H9 (cell line): ENCODE data around the gene TAF5L. TPM values are rescaled to one million over a fixed set of nuclear protein-coding genes. Genes with fewer than 3 reads are reported as not detected.

Source experiments
- DNase-seq: peaks from one replicate; pipeline ENCODE4 v3.0.0-alpha.2; 2017
- H2AFZ ChIP-seq: one replicate; pipeline ENCODE4 v1.6.1; 2013; ENCODE audit warnings: mild to moderate bottlenecking, low read length, control low read depth, moderate library complexity
- H2AK5ac ChIP-seq: 2 replicates; pipeline ENCODE4 v1.6.1; 2013; ENCODE audit warnings: low read length, control low read depth, mixed read lengths; ENCODE audit not compliant: insufficient read length
- H2BK120ac ChIP-seq: one replicate; pipeline ENCODE4 v1.6.1; 2013; ENCODE audit warnings: low read depth, mild to moderate bottlenecking, low read length, control low read depth, inconsistent platforms; ENCODE audit not compliant: poor library complexity, severe bottlenecking
- H2BK12ac ChIP-seq: 2 replicates; pipeline ENCODE4 v1.6.1; 2013; ENCODE audit warnings: low read length, control low read depth, mixed read lengths, low read depth; ENCODE audit not compliant: insufficient read length
- H2BK15ac ChIP-seq: 2 replicates; pipeline ENCODE4 v1.6.1; 2013; ENCODE audit warnings: low read depth, low read length, control low read depth
- H2BK20ac ChIP-seq: one replicate; pipeline ENCODE4 v1.6.1; 2013; ENCODE audit warnings: low read depth, mild to moderate bottlenecking, low read length, control low read depth, inconsistent platforms; ENCODE audit not compliant: poor library complexity, severe bottlenecking
- H2BK5ac ChIP-seq: 2 replicates; pipeline ENCODE4 v1.6.1; 2013; ENCODE audit warnings: low read length, control low read depth, mixed read lengths; ENCODE audit not compliant: insufficient read length
- H3K14ac ChIP-seq: 2 replicates; pipeline ENCODE4 v1.6.1; 2013; ENCODE audit warnings: low read length, control low read depth; ENCODE audit not compliant: insufficient read depth
- H3K18ac ChIP-seq: 2 replicates; pipeline ENCODE4 v1.6.1; 2013; ENCODE audit warnings: low read depth, mild to moderate bottlenecking, mixed read lengths, low read length, control low read depth; ENCODE audit not compliant: insufficient read length
- H3K23ac ChIP-seq: 2 replicates; pipeline ENCODE4 v1.6.1; 2013; ENCODE audit warnings: low read length, control low read depth, mixed read lengths, low read depth; ENCODE audit not compliant: insufficient read length
- H3K23me2 ChIP-seq: 2 replicates; pipeline ENCODE4 v1.6.1; 2013; ENCODE audit warnings: low read depth, mild to moderate bottlenecking, mixed read lengths, low read length, control low read depth; ENCODE audit not compliant: insufficient read length, poor library complexity, severe bottlenecking
- H3K27ac ChIP-seq: 2 replicates; pipeline ENCODE4 v1.5.1; 2013; ENCODE audit warnings: low read length, control low read depth, mixed read lengths, low read depth; ENCODE audit not compliant: insufficient read length
- H3K27me3 ChIP-seq: 2 replicates; pipeline ENCODE4 v1.6.1; 2013; ENCODE audit warnings: low read length, control low read depth, inconsistent platforms; ENCODE audit not compliant: insufficient read depth
- H3K4ac ChIP-seq: 2 replicates; pipeline ENCODE4 v1.6.1; 2013; ENCODE audit warnings: low read depth, mild to moderate bottlenecking, control low read depth, inconsistent platforms, low read length, moderate library complexity
- H3K4me1 ChIP-seq: 2 replicates; pipeline ENCODE4 v1.6.1; 2013; ENCODE audit warnings: low read length, control low read depth, inconsistent platforms; ENCODE audit not compliant: insufficient read depth
- H3K4me2 ChIP-seq: 2 replicates; pipeline ENCODE4 v1.6.1; 2013; ENCODE audit warnings: low read length, control low read depth, mixed read lengths; ENCODE audit not compliant: insufficient read length, insufficient read depth
- H3K56ac ChIP-seq: 2 replicates; pipeline ENCODE4 v1.6.1; 2013; ENCODE audit warnings: low read depth, mild to moderate bottlenecking, mixed read lengths, low read length, control low read depth; ENCODE audit not compliant: insufficient read length
- H3K79me1 ChIP-seq: 2 replicates; pipeline ENCODE4 v1.6.1; 2013; ENCODE audit warnings: low read depth, mild to moderate bottlenecking, moderate library complexity, low read length, control low read depth, inconsistent platforms; ENCODE audit not compliant: insufficient read depth, poor library complexity, severe bottlenecking
- H3K79me2 ChIP-seq: 2 replicates; pipeline ENCODE4 v1.6.1; 2013; ENCODE audit warnings: low read length, control low read depth, inconsistent platforms; ENCODE audit not compliant: insufficient read depth
- H3K9ac ChIP-seq: 2 replicates; pipeline ENCODE4 v1.6.1; 2013; ENCODE audit warnings: low read length, control low read depth, mixed read lengths; ENCODE audit not compliant: insufficient read length; ENCODE audit errors: extremely low read depth
- H3K9me3 ChIP-seq: one replicate; pipeline ENCODE4 v1.6.1; 2013; ENCODE audit warnings: low read depth, low read length, inconsistent platforms; ENCODE audit not compliant: control insufficient read depth
- H3T11ph ChIP-seq: one replicate; pipeline ENCODE4 v1.6.1; 2013; ENCODE audit warnings: mild to moderate bottlenecking, low read length, control low read depth, inconsistent platforms
- H4K20me1 ChIP-seq: one replicate; pipeline ENCODE4 v1.6.1; 2013; ENCODE audit not compliant: control insufficient read depth, insufficient read length, insufficient read depth
- H4K5ac ChIP-seq: 2 replicates; pipeline ENCODE4 v1.6.1; 2013; ENCODE audit warnings: low read depth, mild to moderate bottlenecking, mixed read lengths, low read length, control low read depth; ENCODE audit not compliant: insufficient read length
- H4K8ac ChIP-seq: replicated peaks from 2 replicates; pipeline ENCODE4 v1.6.1; 2013; ENCODE audit warnings: low read length, control low read depth, mixed read lengths, low read depth; ENCODE audit not compliant: insufficient read length
- H4K91ac ChIP-seq: 2 replicates; pipeline ENCODE4 v1.6.1; 2013; ENCODE audit warnings: low read depth, mild to moderate bottlenecking, moderate library complexity, mixed read lengths, low read length, control low read depth; ENCODE audit not compliant: insufficient read length
- H3K27ac Mint-ChIP-seq, 3 experiments: 2 replicates in 2 of 3; 3 replicates in 1 of 3; pipeline ENCODE4 v1.8.0; 2020 to 2021; ENCODE audit warnings: mixed read lengths in 3 of 3, mild to moderate bottlenecking in 1 of 3, moderate library complexity in 1 of 3
- H3K27me3 Mint-ChIP-seq: 2 replicates; pipeline ENCODE4 v1.8.0; 2021; ENCODE audit warnings: low read depth, mild to moderate bottlenecking, moderate library complexity, mixed read lengths
- H3K36me3 Mint-ChIP-seq, 3 experiments: 2 replicates in 2 of 3; 3 replicates in 1 of 3; pipeline ENCODE4 v1.8.0; 2020 to 2021; ENCODE audit warnings: low read depth in 3 of 3, mixed read lengths in 3 of 3; ENCODE audit not compliant: insufficient read depth in 1 of 3
- H3K4me1 Mint-ChIP-seq, 2 experiments: 2 replicates each; pipeline ENCODE4 v1.8.0; 2020; ENCODE audit warnings: mixed read lengths in 2 of 2
- H3K4me3 Mint-ChIP-seq, 2 experiments: 2 replicates in 1 of 2; 3 replicates in 1 of 2; pipeline ENCODE4 v1.8.0; 2020 to 2021; ENCODE audit warnings: mild to moderate bottlenecking in 2 of 2, mixed read lengths in 2 of 2, moderate library complexity in 1 of 2
- H3K9me3 Mint-ChIP-seq, 2 experiments: 2 replicates in 1 of 2; 3 replicates in 1 of 2; pipeline ENCODE4 v1.8.0; 2020; ENCODE audit warnings: mild to moderate bottlenecking in 2 of 2, mixed read lengths in 2 of 2, moderate library complexity in 1 of 2
- CTCF ChIP-seq: fragments of 200-600 bp; sonication (generic); conservative IDR thresholded peaks from 3 replicates; pipeline ENCODE4 v1.8.0; 2021; ENCODE audit warnings: antibody characterized with exemption, mild to moderate bottlenecking
- WGBS: extraction: QIAGEN DNeasy Blood & Tissue Kit; methylation state at CpG from one replicate; pipeline ENCODE4 v1.1.7; 2013; ENCODE audit warnings: missing lambda C conversion rate, low lambda C conversion rate, mixed read lengths; ENCODE audit not compliant: insufficient read length; ENCODE audit errors: extremely low coverage; 5-methylcytosine and 5-hydroxymethylcytosine counted together
- total RNA-seq: library from RNA; stranded (reverse); gene quantifications from 2 replicates; pipeline ENCODE4 v1.2.1, GENCODE V29; 2021

TAF5L gene
- total RNA-seq, 1 experiment from 2014 or later, result 30.3 TPM

- no peak overlapping the region for H2AK5ac ChIP-seq
- H3K27ac ChIP-seq, result no peak overlapping the region
- DNase-seq, result no peak
- no peak overlapping the region for H4K8ac ChIP-seq
- H2BK15ac ChIP-seq, result no peak overlapping the region
- H3T11ph ChIP-seq, result no peak overlapping the region
- peaks cover 0 to 6% (median 0%) of the 10 kb centered on the region in 3 experiments; a peak in 2 of 7 replicates for H3K36me3 Mint-ChIP-seq
- no peak overlapping the region for H2BK12ac ChIP-seq
- H4K5ac ChIP-seq, result no peak overlapping the region
- no peak overlapping the region for H3K4me3 Mint-ChIP-seq
- H3K27me3 Mint-ChIP-seq, result no peaks in the 10 kb centered on the region
- peaks cover 3% of the 10 kb centered on the region for H3K79me1 ChIP-seq
- H3K4me1 ChIP-seq, result peaks cover 4% of the 10 kb centered on the region; the same call in 1 of the 2 replicates
- no peak overlapping the region for H2BK120ac ChIP-seq
- no peak overlapping the region for H2BK20ac ChIP-seq
- H3K4ac ChIP-seq, result no peak overlapping the region
- H3K18ac ChIP-seq, result no peak overlapping the region
- H3K9me3 ChIP-seq, result no peaks in the 10 kb centered on the region
- no peak for TF ChIP-seq CTCF
- no peak overlapping the region for H2AFZ ChIP-seq
- H3K56ac ChIP-seq, result no peak overlapping the region
- H3K9me3 Mint-ChIP-seq, result no peaks in the 10 kb centered on the region
- H3K14ac ChIP-seq, result no peak overlapping the region
- H3K27me3 ChIP-seq, result no peaks in the 10 kb centered on the region
- H4K20me1 ChIP-seq, result no peaks in the 10 kb centered on the region
- H3K23ac ChIP-seq, result no peak overlapping the region
- no peak overlapping the region for H3K27ac Mint-ChIP-seq
- H3K4me1 Mint-ChIP-seq, result peaks cover 26 to 29% of the 10 kb centered on the region in 2 experiments
- peaks cover 14% of the 10 kb centered on the region for H3K79me2 ChIP-seq
- H3K4me2 ChIP-seq, result no peak overlapping the region
- peaks cover 8% of the 10 kb centered on the region for H3K23me2 ChIP-seq
- H2BK5ac ChIP-seq, result no peak overlapping the region
- no peak overlapping the region for H3K9ac ChIP-seq
- no peak overlapping the region for H4K91ac ChIP-seq
- WGBS, result no CpG with 5 or more reads among the region's 3 CpGs
Measured at GRCh38 chr1:229620876-229621275, 5.0 kb downstream of the TAF5L start.
